Heart left ventricle (tissue), 16 donors: ENCODE measurements around the gene POLD1. TPM values are rescaled to one million over a fixed set of nuclear protein-coding genes. Genes with fewer than 3 reads are reported as not detected.
"Not testable (repeated sequence)": the region's sequence is repeated elsewhere in the genome, so short reads cannot be mapped to it uniquely, and the experiment has no call there.

ENCODE experiments used
- ATAC-seq, 4 donors: fragments of 200-7000 bp; cut with Tn5 transposase; one replicate each; pipeline ENCODE4 v1.9.1; 2020 to 2022; ENCODE audit warnings: moderate library complexity in 4 of 4, mild to moderate bottlenecking in 3 of 4, moderate number of reproducible peaks in 1 of 4
- DNase-seq, 5 donors: peaks; one replicate each; pipeline ENCODE4 v3.0.0-alpha.2; 2020
- H3K27ac ChIP-seq, 12 donors: fragments of 200-600 bp; sonication (generic) in 4 of 12; one replicate each; pipeline versions ENCODE4 v1.5.0 to v1.8.0; 2016 to 2022; ENCODE audit warnings: mild to moderate bottlenecking in 2 of 12
- H3K27me3 ChIP-seq, 9 donors: fragments of 200-600 bp; sonication (generic) in 2 of 9; one replicate each; pipeline versions ENCODE4 v1.5.1 to v1.8.0; 2016 to 2022; ENCODE audit warnings: mild to moderate bottlenecking in 3 of 9
- H3K36me3 ChIP-seq, 9 donors: fragments of 200-600 bp; sonication (generic) in 2 of 9; one replicate each; pipeline versions ENCODE4 v1.5.0 to v1.8.0; 2018 to 2022; ENCODE audit warnings: mild to moderate bottlenecking in 2 of 9
- H3K4me1 ChIP-seq, 12 donors: fragments of 200-600 bp; sonication (generic) in 4 of 12; one replicate each; pipeline versions ENCODE4 v1.5.0 to v1.8.0; 2016 to 2022; ENCODE audit warnings: mild to moderate bottlenecking in 3 of 12
- H3K4me3 ChIP-seq, 12 donors: fragments of 200-600 bp; sonication (generic) in 4 of 12; one replicate each; pipeline versions ENCODE4 v1.5.0 to v1.8.0; 2017 to 2022; ENCODE audit warnings: mild to moderate bottlenecking in 9 of 12, moderate library complexity in 4 of 12
- H3K9me3 ChIP-seq, 12 donors: fragments of 200-600 bp; sonication (generic) in 4 of 12; one replicate each; pipeline versions ENCODE4 v1.5.0 to v1.8.0; 2016 to 2022; ENCODE audit warnings: mild to moderate bottlenecking in 1 of 12
- POLR2A ChIP-seq, 2 donors: fragments of 450-650 bp; IDR thresholded peaks; one replicate each; pipeline ENCODE4 v1.6.1; 2017; ENCODE audit warnings: antibody characterized with exemption in 2 of 2, mild to moderate bottlenecking in 2 of 2, moderate library complexity in 2 of 2
- WGBS, 4 donors: extraction: QIAGEN DNeasy Blood & Tissue Kit in 2 of 4; methylation state at CpG; one replicate each; pipeline versions ENCODE4 v1.1.5 to v1.1.7; 2013 to 2018; 5-methylcytosine and 5-hydroxymethylcytosine counted together
- intact Hi-C, 10 donors: fragments of 100-400 bp; cut with DNase I; formaldehyde crosslinking; loops; one replicate each; pipeline versions ENCODE4 v1.11.1 to v1.14.2; 2022
- polyA plus RNA-seq, 2 donors: library from polyadenylated mRNA; stranded (reverse); fragments of 200-250 nt; gene quantifications; one replicate each; pipeline ENCODE4 v1.2.3, GENCODE V29; 2013
- total RNA-seq, 9 donors: library from RNA; depleted of rRNA in 2 of 9; stranded (reverse); fragments of >200 nt in 2 of 9; fragmentation: NEBNext Ultra II Directional in 3 of 9; extraction: Animal tissue kit (Norgen Biotek cat#: 25700) in 3 of 9; gene quantifications; one replicate each; pipeline versions ENCODE4 v1.1.0 to v1.2.4, GENCODE V29; 2016 to 2023
- TF ChIP-seq, protein P1 (sequence below), 12 donors: fragments of 200-600 bp; sonication (generic) in 4 of 12; IDR thresholded peaks; one replicate each; pipeline versions ENCODE4 v1.5.0 to v1.8.0; 2018 to 2022; ENCODE audit warnings: antibody characterized with exemption in 12 of 12, mild to moderate bottlenecking in 5 of 12
- donor health status: ischemic (EF 13 %, LVEDD 7.1; RV severe dilation, severe dysfunction).
- donor health status: healthy with polysubstance abuse.
- donor health status: DM: no; HTN: yes; CAD: no.
- donor health status: DM: no; HTN: no; CAD: no.
- donor health status: ischemic (EF 25% LVEDD 6.9; RV normal size, moderate dysfunction).
- donor health status: ischemic (EF 25% LVEDD 5.7; RV mildly dilated, moderate dysfunction).
- donor health status: healthy.
- donor health status: DM: yes; HTN: yes; CAD: no.
- donor health status: ischemic (EF 35%, LVEDD 5.7; RV mildly dilated, moderate dysfunction).
- donor health status: nonischemic (EF 11% LVEDD 7.7; RV severe dilation, severe dysfunction).
- donor health status: DM: yes; HTN: yes; CAD: no.
- donor health status: PGD.
- donor health status: ischemic (EF 29% LVEDD 5.4; RV normal size, mild dysfunction).
- donor health status: nonischemic (EF 23%, LVEDD 6.1; RV moderate dilation, normal function).

Gene POLD1
- total and polyA plus RNA-seq, 11 donors = 6.1 to 18.0 (median 9.6) TPM

DNA sequence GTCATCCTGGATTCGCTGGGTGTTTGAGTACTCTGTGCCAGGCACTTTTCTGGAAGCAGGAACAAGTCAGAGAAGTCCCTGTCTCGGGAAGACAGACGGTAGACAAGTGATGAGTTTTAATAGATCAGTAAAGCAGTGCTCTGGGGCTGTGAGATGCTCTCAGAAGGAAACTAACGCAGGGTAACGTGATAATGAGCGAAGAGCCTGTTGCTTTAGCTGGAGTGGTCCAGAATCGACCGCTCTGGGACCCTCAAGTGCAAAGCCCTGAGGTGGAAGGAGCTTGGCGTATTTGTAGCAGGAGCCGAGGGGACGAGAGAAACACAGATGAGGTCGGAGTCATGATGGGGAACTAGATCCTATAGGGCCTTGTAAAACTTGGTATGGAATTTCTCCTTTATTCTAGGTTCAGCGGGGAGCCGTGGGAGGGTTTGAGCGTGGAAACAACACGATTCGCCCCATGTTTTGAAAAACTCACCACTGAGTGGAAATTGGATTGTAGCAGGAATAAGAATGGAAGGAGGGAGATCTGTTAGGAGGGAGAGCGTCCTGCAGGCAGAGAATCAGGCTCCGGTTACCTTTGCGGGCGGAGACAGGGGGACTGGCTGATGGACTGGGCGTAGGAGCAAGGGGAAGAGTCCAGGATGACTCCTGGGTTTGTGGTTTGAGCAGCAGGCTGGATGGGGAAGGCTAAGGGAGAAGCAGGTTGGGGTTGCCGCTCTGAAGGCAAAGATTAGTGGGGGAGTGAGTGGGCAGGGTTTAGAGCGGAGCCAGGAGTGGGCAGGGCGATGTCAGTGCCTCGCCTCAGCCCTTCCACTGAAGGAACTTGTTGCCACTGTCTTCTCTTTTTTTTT lies 763 bp downstream of the POLD1 start:
- Histone ChIP-seq H3K27ac (peak overlapping the region; percentile 14 to 92 (median 74)), H3K36me3 (peaks cover 0 to 32% (median 28%) of the 10 kb centered on the region in 9 donors), H3K27me3 (no peaks in the 10 kb centered on the region), H3K9me3 (no peaks in the 10 kb centered on the region), H3K4me1 (peaks cover 0 to 45% (median 19%) of the 10 kb centered on the region in 12 donors), H3K4me3 (peak overlapping the region; percentile 27 to 78 (median 64))
- ATAC-seq (no peak), DNase-seq (no peak)
- TF ChIP-seq, protein P1, sequence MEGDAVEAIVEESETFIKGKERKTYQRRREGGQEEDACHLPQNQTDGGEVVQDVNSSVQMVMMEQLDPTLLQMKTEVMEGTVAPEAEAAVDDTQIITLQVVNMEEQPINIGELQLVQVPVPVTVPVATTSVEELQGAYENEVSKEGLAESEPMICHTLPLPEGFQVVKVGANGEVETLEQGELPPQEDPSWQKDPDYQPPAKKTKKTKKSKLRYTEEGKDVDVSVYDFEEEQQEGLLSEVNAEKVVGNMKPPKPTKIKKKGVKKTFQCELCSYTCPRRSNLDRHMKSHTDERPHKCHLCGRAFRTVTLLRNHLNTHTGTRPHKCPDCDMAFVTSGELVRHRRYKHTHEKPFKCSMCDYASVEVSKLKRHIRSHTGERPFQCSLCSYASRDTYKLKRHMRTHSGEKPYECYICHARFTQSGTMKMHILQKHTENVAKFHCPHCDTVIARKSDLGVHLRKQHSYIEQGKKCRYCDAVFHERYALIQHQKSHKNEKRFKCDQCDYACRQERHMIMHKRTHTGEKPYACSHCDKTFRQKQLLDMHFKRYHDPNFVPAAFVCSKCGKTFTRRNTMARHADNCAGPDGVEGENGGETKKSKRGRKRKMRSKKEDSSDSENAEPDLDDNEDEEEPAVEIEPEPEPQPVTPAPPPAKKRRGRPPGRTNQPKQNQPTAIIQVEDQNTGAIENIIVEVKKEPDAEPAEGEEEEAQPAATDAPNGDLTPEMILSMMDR (IDR thresholded peaks at IDR 0.05) = no peak
- no peak for TF ChIP-seq POLR2A (IDR thresholded peaks at IDR 0.05)
- intact Hi-C loops = no loop called here
- 16 to 20% (median 18%) methylated on average over 26 of the region's 26 CpGs for WGBS, 4 donors

DNA sequence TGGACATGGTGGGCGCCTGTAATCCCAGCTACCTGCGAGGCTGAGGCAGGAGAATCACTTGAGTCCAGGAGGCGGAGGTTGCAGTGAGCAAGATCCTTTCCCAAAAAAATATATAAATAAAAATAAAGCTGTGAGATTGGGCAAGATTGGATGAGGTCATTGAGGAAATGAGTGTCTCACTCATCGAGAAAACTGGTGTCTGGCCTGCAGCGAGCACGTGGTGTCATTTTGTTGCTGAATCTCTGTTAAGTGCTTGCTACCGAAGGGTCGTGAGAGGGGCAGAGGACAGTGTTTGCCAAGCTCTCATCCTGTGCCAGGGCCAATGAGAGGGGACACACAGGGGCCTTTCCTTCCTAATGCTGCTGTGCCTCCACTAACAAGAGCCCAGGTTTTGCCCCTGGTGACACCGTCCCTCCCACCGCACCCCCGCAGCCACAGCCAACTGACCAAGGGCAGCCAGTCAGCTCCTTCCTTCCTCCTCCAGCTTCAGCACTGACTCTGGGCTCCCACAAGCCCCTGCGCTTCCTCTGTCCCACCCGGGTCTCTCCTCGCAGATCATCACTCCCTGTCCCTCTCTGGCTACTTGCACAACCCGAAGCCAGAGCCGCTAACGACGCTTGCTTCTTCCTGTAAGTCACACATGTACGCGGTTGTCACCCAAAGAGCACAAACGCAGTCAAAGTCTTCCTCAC lies 3.2 kb downstream of the POLD1 start:
- 84 to 88% (median 87%) methylated on average over 21 of the region's 21 CpGs for WGBS, 4 donors
- no peaks in the 10 kb centered on the region for H3K9me3 ChIP-seq
- DNase-seq = peak in 1 of 5 donors; percentile 37

DNA sequence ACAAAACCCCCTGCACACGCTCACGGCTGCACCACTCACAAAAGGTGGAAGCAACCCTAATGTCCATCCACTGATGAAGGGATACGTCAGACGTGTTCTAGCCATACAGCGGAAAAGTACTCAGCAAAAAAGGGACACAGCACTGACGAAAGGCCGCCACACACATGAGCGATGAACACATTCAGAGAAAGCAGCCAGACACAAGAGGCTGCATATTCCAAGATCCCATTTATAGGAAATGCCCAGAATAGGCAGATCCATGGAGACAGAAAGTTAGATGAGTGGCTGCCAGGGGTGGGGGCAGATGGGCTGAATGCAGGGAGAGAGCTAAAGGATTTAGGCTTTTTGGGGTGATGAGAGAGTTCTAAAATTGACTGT lies 3.7 kb downstream of the POLD1 start:
- DNase-seq (no peak), ATAC-seq (no peak)
- no peaks in the 10 kb centered on the region for H3K27me3 ChIP-seq
- no peak for TF ChIP-seq POLR2A (IDR thresholded peaks at IDR 0.05)
- TF ChIP-seq, protein P1 (IDR thresholded peaks at IDR 0.05) = no peak
- intact Hi-C loops = no loop called here
- H3K4me3 ChIP-seq = peak overlapping the region in 1 of 12 donors; percentile 33
- 92 to 98% (median 95%) methylated on average over 8 of the region's 8 CpGs for WGBS, 4 donors
- H3K36me3 ChIP-seq = peaks cover 0 to 5% (median 0%) of the 10 kb centered on the region in 9 donors
- no peaks in the 10 kb centered on the region for H3K9me3 ChIP-seq
- H3K27ac ChIP-seq = peak overlapping the region in 1 of 12 donors; percentile 85
- peaks cover 0 to 39% (median 9%) of the 10 kb centered on the region in 12 donors for H3K4me1 ChIP-seq

More for the DNA sequence above, 3.2 kb downstream of the POLD1 start:
- Histone ChIP-seq H3K36me3 (peaks cover 0 to 10% (median 4%) of the 10 kb centered on the region in 9 donors), H3K4me3 (peak overlapping the region in 1 of 12 donors; percentile 33), H3K27me3 (no peaks in the 10 kb centered on the region), H3K27ac (peak overlapping the region in 1 of 12 donors; percentile 85), H3K4me1 (peaks cover 0 to 41% (median 9%) of the 10 kb centered on the region in 12 donors)
- ATAC-seq = no peak
- no peak for TF ChIP-seq POLR2A (IDR thresholded peaks at IDR 0.05)
- TF ChIP-seq, protein P1 (IDR thresholded peaks at IDR 0.05) = no peak
- intact Hi-C loops = no loop called here

DNA sequence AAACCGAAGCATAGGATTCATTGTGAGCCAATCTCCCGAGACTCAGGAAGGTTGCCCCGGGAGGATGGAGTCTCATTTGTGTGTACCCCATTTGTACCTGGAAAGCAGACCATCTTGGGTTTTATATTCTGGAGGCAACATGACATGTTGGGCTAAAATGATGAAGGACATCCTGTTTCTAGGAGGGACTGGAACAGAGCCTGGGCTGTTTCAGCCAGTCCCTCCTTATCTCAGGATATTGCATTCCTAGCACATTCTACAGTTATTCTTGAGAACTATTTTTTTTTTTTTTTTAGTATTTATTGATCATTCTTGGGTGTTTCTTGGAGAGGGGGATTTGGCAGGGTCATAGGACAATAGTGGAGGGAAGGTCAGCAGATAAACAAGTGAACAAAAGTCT lies 6.1 kb downstream of the POLD1 start:
- WGBS, 4 donors = 81 to 88% (median 86%) methylated on average over 3 of the region's 3 CpGs
- intact Hi-C loops, H3K4me3 ChIP-seq, H3K36me3 ChIP-seq, DNase-seq, H3K9me3 ChIP-seq, H3K27ac ChIP-seq, H3K27me3 ChIP-seq, ATAC-seq: not testable (repeated sequence)
- H3K4me1 ChIP-seq = peaks cover 0 to 20% (median under 1%) of the 10 kb centered on the region in 12 donors

DNA sequence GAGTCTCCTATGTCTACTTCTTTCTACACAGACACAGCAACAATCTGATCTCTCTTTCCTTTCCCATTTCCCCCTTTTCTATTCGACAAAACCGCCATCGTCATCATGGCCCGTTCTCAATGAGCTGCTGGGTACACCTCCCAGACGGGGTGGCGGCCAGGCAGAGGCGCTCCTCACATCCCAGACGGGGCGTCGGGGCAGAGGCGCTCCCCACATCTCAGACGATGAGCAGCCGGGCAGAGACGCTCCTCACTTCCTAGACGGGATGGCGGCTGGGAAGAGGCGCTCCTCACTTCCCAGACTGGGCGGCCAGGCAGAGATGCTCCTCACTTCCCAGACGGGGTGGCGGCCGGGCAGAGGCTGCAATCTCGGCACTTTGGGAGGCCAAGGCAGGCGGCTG lies 6.8 kb downstream of the POLD1 start:
- 91 to 97% (median 95%) methylated on average over 20 to 23 of the region's 23 CpGs for WGBS, 4 donors
- intact Hi-C loops, H3K4me3 ChIP-seq: not testable (repeated sequence)

More for the DNA sequence above, 6.8 kb downstream of the POLD1 start:
- ATAC-seq, DNase-seq, H3K9me3 ChIP-seq, H3K27me3 ChIP-seq, H3K36me3 ChIP-seq, H3K27ac ChIP-seq: not testable (repeated sequence)
- peaks cover 0 to 14% (median 0%) of the 10 kb centered on the region in 12 donors for H3K4me1 ChIP-seq
